Immature natural killer cell (primary cell): Measurements from ENCODE around the gene BAZ1B. TPM values are rescaled to one million over a fixed set of nuclear protein-coding genes. Genes with fewer than 3 reads are reported as not detected.

Experiments used
- DNase-seq, 3 donors: peaks; one replicate each; pipeline ENCODE4 v3.0.0; 2022; ENCODE audit warnings: mixed read lengths in 1 of 3
- H3K27ac Mint-ChIP-seq, 6 donors: one replicate each; pipeline ENCODE4 v1.8.0; 2020; ENCODE audit warnings: mixed read lengths in 6 of 6, mild to moderate bottlenecking in 5 of 6, inconsistent platforms in 4 of 6, moderate library complexity in 3 of 6
- H3K27me3 Mint-ChIP-seq, 3 donors: one replicate each; pipeline ENCODE4 v1.8.0; 2020 to 2021; ENCODE audit warnings: low read depth in 3 of 3, mild to moderate bottlenecking in 3 of 3, mixed read lengths in 3 of 3, moderate library complexity in 3 of 3, inconsistent platforms in 1 of 3
- H3K36me3 Mint-ChIP-seq, 3 donors: one replicate each; pipeline ENCODE4 v1.8.0; 2020; ENCODE audit warnings: mixed read lengths in 3 of 3, inconsistent platforms in 2 of 3, mild to moderate bottlenecking in 2 of 3
- H3K4me1 Mint-ChIP-seq, 2 donors: one replicate each; pipeline ENCODE4 v1.8.0; 2020; ENCODE audit warnings: inconsistent platforms in 2 of 2, mild to moderate bottlenecking in 2 of 2, mixed read lengths in 2 of 2, moderate library complexity in 1 of 2
- H3K4me3 Mint-ChIP-seq, 5 donors: one replicate each; pipeline ENCODE4 v1.8.0; 2020; ENCODE audit warnings: mild to moderate bottlenecking in 5 of 5, mixed read lengths in 5 of 5, inconsistent platforms in 3 of 5, moderate library complexity in 3 of 5
- H3K9me3 Mint-ChIP-seq, 6 donors: one replicate each; pipeline ENCODE4 v1.8.0; 2020; ENCODE audit warnings: mild to moderate bottlenecking in 6 of 6, mixed read lengths in 6 of 6, inconsistent platforms in 4 of 6, moderate library complexity in 3 of 6
- polyA plus RNA-seq, 3 donors: library from polyadenylated mRNA; unstranded; fragments of 300-500 nt; fragmentation: Illumina TruSeq; gene quantifications; one replicate each; pipeline ENCODE4 v1.2.3, GENCODE V29; 2021

BAZ1B gene
- polyA plus RNA-seq, 3 donors from 2014 or later = 3.6 to 23.4 (median 7.4) TPM

DNA sequence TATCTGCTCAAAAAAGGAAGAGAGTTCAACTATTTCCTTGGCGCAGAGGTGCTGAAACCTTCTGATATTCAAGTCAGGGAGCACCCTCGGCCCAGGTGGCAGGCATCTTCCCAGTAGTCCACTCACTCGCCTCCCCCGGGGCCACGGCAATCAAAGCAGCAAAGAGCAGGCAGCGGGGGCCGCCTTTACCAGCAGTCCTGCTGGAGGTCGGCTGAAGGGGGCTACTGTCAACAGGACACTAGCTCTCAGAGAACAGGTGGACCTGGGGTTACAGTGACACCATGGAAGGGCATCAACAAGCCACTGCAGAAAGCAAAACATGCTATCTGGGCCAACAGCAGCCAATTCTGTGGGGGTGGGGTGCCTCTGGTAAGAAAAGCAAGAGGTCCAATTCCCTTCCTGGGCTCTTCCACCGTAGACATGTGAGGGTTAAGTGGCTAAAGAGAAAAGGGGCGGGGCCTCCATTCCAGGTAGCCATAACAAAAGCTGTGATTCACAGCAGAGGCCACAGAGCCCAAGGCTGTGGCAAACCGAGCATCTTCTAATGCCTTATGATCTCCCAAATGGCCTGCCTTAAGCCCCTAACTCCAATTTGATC is 79.1 kb downstream of the BAZ1B start:
- no peak overlapping the region for H3K4me3 Mint-ChIP-seq
- H3K27ac Mint-ChIP-seq = no peak overlapping the region
- peaks cover 0 to 3% (median 0%) of the 10 kb centered on the region in 3 donors for H3K27me3 Mint-ChIP-seq
- H3K36me3 Mint-ChIP-seq = peaks cover 11 to 52% (median 31%) of the 10 kb centered on the region in 3 donors
- H3K9me3 Mint-ChIP-seq = no peaks in the 10 kb centered on the region
- no peak for DNase-seq
- H3K4me1 Mint-ChIP-seq = peaks cover 0 to 1% of the 10 kb centered on the region in 2 donors

DNA sequence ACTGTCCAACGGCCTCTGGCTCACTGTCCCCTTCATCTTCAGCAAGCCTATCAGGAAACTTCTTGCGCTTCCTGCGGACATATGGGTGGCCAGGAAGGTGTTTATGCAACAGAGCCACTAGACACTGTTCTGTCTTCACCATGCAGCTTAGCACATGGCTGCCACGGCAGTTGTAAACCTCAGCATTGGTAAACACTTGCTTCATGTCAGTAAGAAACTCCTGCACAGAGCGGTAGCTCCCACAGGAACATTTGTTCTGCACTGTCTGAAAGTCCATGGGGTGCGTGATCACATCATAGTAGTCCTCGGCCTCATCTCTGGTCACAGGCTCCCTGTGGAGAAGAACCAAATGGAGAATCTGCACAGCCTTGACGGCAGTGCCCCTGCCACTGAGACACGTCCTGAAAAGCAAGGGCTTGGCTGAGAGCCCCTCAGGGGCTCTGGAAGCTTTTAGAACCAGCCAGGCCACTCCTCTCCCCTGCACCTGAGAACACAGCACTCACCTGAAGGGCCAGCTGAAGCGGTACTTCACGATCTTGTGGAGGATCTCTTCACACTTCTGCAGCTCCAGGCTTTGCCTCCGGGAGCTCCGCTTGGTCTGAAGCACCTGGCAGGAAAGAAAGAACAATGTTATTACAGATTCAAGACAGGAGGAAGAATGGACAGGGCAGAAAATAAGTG is 79.7 kb downstream of the BAZ1B start:
- no peak overlapping the region for H3K4me3 Mint-ChIP-seq
- H3K4me1 Mint-ChIP-seq = peaks cover 0 to 1% of the 10 kb centered on the region in 2 donors
- DNase-seq = no peak
- peaks cover 0 to 3% (median 0%) of the 10 kb centered on the region in 3 donors for H3K27me3 Mint-ChIP-seq
- peaks cover 8 to 49% (median 29%) of the 10 kb centered on the region in 3 donors for H3K36me3 Mint-ChIP-seq
- peak overlapping the region in 2 of 6 donors; percentile 10 to 64 for H3K27ac Mint-ChIP-seq
- no peaks in the 10 kb centered on the region for H3K9me3 Mint-ChIP-seq

DNA sequence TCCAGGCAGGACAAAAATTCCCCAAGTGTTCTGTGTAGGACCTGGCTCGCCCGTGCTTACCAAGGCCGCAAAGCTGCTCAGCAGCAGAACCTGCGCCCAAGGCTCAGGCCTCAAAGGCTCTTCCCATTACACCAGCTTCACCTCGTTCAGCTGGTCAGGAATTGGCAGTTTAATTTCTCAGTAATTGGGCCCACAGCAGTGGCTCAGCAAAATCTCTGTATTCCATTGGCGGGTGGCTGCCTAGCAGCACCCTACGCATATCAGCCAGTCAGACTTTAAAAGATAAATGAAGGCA is 82.7 kb downstream of the BAZ1B start:
- Mint-ChIP-seq H3K4me1 (peaks cover 0 to 5% of the 10 kb centered on the region in 2 donors), H3K27me3 (peaks cover 0 to 3% (median 2%) of the 10 kb centered on the region in 3 donors), H3K9me3 (no peaks in the 10 kb centered on the region), H3K4me3 (no peak overlapping the region), H3K27ac (peak overlapping the region in 1 of 6 donors; percentile 26), H3K36me3 (peaks cover 0 to 31% (median 16%) of the 10 kb centered on the region in 3 donors)
- no peak for DNase-seq

DNA sequence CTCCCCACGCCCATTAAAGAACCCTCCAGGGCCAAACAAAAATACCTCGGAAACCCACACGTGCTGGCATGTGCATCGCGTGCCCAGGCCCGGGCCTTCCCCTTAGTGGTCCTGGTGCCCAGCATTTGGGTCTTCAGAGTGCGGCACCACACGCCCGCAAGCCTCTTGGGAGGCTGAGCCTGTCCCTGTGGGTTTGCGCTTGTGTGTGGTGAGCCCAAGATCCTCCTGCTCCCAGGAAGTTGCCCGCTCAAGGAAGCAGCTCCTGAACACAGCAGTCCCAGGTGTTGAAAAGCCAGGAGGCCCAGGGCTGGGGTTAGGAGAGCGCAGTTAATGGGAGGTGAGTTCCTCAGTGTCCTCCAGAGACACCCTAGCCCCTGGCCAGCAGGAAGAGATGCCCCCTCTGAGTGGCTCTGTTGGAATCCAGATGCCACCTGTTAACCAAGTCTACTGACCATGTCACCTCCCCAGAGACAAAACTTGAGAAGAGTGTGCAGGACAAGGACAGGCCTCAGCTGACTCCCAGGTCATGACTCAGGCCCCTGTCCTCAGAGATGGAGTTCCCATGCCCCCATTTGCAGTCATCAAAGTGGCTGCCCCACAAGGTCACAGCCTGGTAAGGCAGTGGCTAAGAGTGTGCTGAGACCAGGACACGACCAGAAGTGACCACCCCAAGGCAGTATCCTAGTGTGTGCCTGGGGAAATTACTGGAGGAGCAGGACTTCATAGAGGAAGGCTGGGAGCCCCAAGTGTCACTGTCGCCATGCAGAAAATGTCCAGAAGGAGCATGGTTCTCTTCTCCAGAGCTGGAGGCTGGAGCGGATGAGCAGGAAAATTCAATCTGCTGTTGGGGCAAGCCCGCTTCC is 83.3 kb downstream of the BAZ1B start:
- H3K27me3 Mint-ChIP-seq = peaks cover 0 to 5% (median 2%) of the 10 kb centered on the region in 3 donors
- peaks cover 0 to 25% (median 10%) of the 10 kb centered on the region in 3 donors for H3K36me3 Mint-ChIP-seq
- DNase-seq = no peak
- H3K27ac Mint-ChIP-seq = peak overlapping the region in 1 of 6 donors; percentile 23
- H3K4me1 Mint-ChIP-seq = peaks cover 0 to 5% of the 10 kb centered on the region in 2 donors
- no peaks in the 10 kb centered on the region for H3K9me3 Mint-ChIP-seq
- H3K4me3 Mint-ChIP-seq = no peak overlapping the region

DNA sequence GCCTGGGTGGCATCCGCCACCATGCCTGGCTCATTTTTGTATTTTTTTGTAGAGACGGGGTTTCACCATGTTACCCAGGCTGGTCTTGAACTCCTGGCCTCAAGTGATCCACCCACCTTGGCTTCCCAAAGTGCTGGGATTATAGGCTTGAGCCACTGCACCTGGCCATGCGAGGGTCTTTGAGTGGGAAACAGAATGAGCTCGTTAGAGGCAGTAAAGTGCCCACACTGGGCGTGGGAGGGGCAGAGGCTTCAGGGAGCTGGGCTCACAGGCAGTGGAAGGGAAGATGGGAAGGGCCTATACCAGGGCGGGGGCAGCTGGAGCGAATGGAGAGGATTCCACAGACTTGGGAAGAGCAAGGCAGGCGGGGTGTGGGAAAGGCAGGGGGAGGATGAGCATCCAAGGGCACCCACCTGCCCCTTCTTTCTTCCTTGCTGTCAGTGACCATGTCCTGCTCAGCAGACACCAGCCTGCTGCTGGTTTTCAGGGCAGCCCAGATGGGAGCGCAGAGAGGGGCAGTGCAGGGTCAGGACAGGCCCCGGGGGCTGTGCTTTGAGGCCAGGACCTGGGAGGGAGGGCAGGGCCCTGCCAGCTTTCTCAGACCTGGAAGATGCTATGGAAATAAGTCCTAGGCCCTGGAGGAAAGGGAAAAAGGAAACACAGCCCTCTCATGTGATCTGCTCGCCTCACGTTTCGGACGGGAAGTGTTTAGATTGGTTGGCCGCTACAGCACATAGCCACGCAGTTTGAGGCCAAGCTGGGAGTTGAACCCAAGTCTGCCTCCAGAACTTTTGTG is 84.3 kb downstream of the BAZ1B start:
- H3K9me3 Mint-ChIP-seq = no peaks in the 10 kb centered on the region
- H3K27ac Mint-ChIP-seq = no peak overlapping the region
- H3K4me3 Mint-ChIP-seq = no peak overlapping the region

DNA sequence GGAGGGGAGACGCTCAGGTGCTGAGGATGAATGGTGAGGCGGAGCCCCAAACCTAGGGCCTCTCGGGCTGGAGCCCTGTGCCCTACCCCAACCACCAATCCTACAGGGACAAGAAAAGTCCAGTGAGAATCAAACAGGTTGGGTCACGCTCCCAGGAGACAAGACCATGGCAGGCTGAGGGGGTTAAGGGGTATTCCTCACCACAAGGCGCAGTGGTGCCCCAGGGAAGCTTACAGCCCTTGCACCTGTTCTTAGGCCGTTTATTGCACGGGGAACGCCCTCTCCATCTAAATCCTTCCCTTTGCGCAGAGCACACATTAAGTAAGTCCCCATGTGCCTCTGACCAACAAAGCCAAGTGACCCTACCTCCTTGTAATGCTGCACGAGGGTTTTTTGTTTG is 85.0 kb downstream of the BAZ1B start:
- H3K36me3 Mint-ChIP-seq = peaks cover 0 to 14% (median under 1%) of the 10 kb centered on the region in 3 donors
- DNase-seq = no peak
- H3K9me3 Mint-ChIP-seq = no peaks in the 10 kb centered on the region
- H3K4me3 Mint-ChIP-seq = no peak overlapping the region
- peaks cover 0 to 8% of the 10 kb centered on the region in 2 donors for H3K4me1 Mint-ChIP-seq
- peaks cover 0 to 7% (median 2%) of the 10 kb centered on the region in 3 donors for H3K27me3 Mint-ChIP-seq
- no peak overlapping the region for H3K27ac Mint-ChIP-seq

More for the DNA sequence above, 84.3 kb downstream of the BAZ1B start:
- DNase-seq = no peak
- Mint-ChIP-seq H3K27me3 (peaks cover 0 to 7% (median 2%) of the 10 kb centered on the region in 3 donors), H3K4me1 (peaks cover 0 to 5% of the 10 kb centered on the region in 2 donors), H3K36me3 (peaks cover 0 to 21% (median 7%) of the 10 kb centered on the region in 3 donors)

DNA sequence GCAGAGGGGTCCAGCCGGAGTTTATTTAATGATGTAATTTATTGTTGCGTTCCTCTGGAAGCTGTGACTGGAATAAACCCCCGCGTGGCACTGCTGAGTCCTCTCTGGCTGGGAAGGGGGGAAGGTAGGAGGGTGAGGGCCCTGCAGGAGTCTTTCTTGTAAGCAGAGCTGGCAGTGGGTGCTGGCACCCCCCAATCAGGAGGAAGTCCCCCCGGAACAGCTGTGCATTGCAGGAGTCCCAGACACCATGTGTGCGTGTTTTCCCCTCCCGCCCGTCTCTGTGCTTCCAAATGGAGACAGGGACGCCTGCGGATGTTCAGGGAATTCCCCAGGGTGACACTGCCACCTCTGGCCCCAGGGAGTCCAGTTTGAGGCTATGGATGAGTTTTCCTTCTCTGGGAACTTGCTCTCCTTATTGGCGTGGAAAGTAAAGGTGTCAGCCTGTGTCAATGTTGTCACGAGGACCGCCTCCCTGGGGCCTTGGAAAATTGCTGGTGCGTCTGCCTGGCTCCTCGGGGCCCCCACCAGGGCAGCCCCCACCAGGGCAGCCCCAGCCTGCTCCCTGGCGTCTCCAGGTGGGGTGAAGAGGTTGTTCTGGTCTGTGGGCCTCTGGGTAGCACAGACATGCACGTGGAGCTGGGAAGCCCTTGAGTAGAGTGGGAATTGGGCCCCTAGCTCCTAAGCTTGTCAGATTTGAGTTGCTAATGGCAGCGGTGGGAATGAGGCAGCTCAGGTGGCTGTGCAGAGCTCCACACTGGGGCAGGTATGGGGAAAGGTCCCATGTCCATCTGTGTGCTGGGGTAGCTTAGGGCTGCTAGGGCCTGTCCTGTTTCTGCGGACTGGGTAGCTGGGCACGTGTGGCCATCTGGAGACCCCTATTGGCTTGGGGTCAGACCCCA is 85.8 kb downstream of the BAZ1B start:
- Mint-ChIP-seq H3K9me3 (no peaks in the 10 kb centered on the region), H3K4me3 (no peak overlapping the region), H3K27me3 (peaks cover 0 to 8% (median 2%) of the 10 kb centered on the region in 3 donors), H3K36me3 (peaks cover 0 to 7% (median 0%) of the 10 kb centered on the region in 3 donors), H3K27ac (no peak overlapping the region), H3K4me1 (peaks cover 0 to 8% of the 10 kb centered on the region in 2 donors)
- no peak for DNase-seq

DNA sequence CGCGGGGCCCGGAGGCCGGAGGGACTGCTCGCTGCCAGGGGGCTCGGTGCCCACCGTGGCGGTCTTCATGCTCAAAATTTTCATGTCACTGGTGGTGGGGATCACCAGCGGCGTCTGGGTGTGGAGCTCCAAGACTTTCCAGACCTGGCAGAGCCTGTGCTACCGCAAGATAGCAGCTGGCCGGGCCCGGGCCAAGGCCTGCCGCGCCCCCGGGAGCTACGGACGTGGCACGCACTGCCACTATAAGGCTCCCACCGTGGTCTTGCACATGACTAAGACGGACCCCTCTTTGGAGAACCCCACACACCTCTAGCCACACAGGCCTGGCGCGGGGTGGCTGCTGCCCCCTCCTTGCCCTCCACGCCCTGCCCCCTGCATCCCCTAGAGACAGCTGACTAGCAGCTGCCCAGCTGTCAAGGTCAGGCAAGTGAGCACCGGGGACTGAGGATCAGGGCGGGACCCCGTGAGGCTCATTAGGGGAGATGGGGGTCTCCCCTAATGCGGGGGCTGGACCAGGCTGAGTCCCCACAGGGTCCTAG is 86.6 kb downstream of the BAZ1B start:
- H3K4me3 Mint-ChIP-seq = no peak overlapping the region
- H3K36me3 Mint-ChIP-seq = peaks cover 0 to 6% (median 0%) of the 10 kb centered on the region in 3 donors
- H3K4me1 Mint-ChIP-seq = peaks cover 0 to 8% of the 10 kb centered on the region in 2 donors
- no peaks in the 10 kb centered on the region for H3K9me3 Mint-ChIP-seq
- no peak for DNase-seq
- peaks cover 0 to 8% (median 2%) of the 10 kb centered on the region in 3 donors for H3K27me3 Mint-ChIP-seq
- no peak overlapping the region for H3K27ac Mint-ChIP-seq

DNA sequence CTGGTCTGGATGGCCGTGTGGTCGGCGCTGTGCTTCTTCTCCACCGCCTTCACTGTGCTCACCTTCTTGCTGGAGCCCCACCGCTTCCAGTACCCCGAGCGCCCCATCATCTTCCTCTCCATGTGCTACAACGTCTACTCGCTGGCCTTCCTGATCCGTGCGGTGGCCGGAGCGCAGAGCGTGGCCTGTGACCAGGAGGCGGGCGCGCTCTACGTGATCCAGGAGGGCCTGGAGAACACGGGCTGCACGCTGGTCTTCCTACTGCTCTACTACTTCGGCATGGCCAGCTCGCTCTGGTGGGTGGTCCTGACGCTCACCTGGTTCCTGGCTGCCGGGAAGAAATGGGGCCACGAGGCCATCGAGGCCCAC is 87.4 kb downstream of the BAZ1B start:
- Mint-ChIP-seq H3K4me1 (peaks cover 0 to 8% of the 10 kb centered on the region in 2 donors), H3K4me3 (peak overlapping the region; percentile 54 to 78 (median 72)), H3K9me3 (no peaks in the 10 kb centered on the region), H3K27me3 (peaks cover 0 to 8% (median 2%) of the 10 kb centered on the region in 3 donors), H3K36me3 (no peaks in the 10 kb centered on the region), H3K27ac (peak overlapping the region in 1 of 6 donors; percentile 35)
- DNase-seq = no peak

DNA sequence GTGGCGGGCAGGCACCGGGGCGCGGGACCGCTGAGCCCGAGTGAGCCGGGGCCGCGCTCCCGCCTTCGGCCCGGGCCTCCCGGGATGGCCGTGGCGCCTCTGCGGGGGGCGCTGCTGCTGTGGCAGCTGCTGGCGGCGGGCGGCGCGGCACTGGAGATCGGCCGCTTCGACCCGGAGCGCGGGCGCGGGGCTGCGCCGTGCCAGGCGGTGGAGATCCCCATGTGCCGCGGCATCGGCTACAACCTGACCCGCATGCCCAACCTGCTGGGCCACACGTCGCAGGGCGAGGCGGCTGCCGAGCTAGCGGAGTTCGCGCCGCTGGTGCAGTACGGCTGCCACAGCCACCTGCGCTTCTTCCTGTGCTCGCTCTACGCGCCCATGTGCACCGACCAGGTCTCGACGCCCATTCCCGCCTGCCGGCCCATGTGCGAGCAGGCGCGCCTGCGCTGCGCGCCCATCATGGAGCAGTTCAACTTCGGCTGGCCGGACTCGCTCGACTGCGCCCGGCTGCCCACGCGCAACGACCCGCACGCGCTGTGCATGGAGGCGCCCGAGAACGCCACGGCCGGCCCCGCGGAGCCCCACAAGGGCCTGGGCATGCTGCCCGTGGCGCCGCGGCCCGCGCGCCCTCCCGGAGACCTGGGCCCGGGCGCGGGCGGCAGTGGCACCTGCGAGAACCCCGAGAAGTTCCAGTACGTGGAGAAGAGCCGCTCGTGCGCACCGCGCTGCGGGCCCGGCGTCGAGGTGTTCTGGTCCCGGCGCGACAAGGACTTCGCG is 88.0 kb downstream of the BAZ1B start:
- peak overlapping the region in 4 of 5 donors; percentile 21 to 73 (median 62) for H3K4me3 Mint-ChIP-seq
- no peaks in the 10 kb centered on the region for H3K36me3 Mint-ChIP-seq
- no peak overlapping the region for H3K27ac Mint-ChIP-seq
- H3K4me1 Mint-ChIP-seq = peaks cover 0 to 8% of the 10 kb centered on the region in 2 donors
- H3K27me3 Mint-ChIP-seq = peaks cover 0 to 8% (median 2%) of the 10 kb centered on the region in 3 donors
- DNase-seq = no peak
- no peaks in the 10 kb centered on the region for H3K9me3 Mint-ChIP-seq

DNA sequence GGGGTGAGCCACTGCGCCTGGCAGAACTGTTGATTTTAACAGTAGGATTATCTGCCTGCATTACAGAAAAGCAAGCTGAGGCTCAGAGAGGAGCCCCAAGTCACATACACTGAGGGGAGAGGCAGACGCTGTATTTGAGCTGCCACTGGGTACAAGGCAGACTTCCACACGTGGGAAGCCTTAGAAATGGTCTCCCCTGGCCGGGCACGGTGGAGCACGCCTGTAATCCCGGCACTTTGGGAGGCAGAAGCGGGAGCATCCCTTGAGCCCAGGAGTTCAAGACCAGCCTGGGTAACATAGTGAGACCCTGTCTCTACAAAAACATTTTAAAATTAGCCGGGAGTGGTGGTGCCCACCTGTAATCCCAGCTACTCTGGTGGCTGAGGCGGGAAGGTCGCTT is 89.4 kb downstream of the BAZ1B start:
- Mint-ChIP-seq H3K4me1 (peaks cover 0 to 8% of the 10 kb centered on the region in 2 donors), H3K4me3 (peak overlapping the region; percentile 50 to 69 (median 53)), H3K9me3 (no peaks in the 10 kb centered on the region), H3K27me3 (peaks cover 0 to 8% (median 2%) of the 10 kb centered on the region in 3 donors), H3K27ac (no peak overlapping the region), H3K36me3 (no peaks in the 10 kb centered on the region)
- no peak for DNase-seq
